ENCODE data around the gene RUNX1.

RUNX1 gene

GRCh38 chr21:35041881-35042280 is 7.2 kb downstream of the RUNX1 start:
- Histone ChIP-seq H3K36me3 (ENCODE audit: control insufficient read depth, insufficient read depth, low read length) (no peaks in the 10 kb centered on the region), H3K27me3 (replicated peaks; ENCODE audit: control insufficient read depth, insufficient read depth, low read length) (no peaks in the 10 kb centered on the region), H3K4me3 (replicated peaks; ENCODE audit: low read depth, low read length) (no peak overlapping the region)
- no peak for TF ChIP-seq CTCF (IDR thresholded peaks at IDR 0.05; ENCODE audit: insufficient read depth, low read length, poor library complexity, severe bottlenecking)
- no peak for DNase-seq (ENCODE audit: extremely low read depth, insufficient read length)

GRCh38 chr21:35041122-35041521 is 8.0 kb downstream of the RUNX1 start:
- no peaks in the 10 kb centered on the region for H3K36me3 ChIP-seq (ENCODE audit: control insufficient read depth, insufficient read depth, low read length)

GRCh38 chr21:35039595-35040289 is 9.4 kb downstream of the RUNX1 start:
- Histone ChIP-seq H3K27me3 (replicated peaks; ENCODE audit: control insufficient read depth, insufficient read depth, low read length) (no peaks in the 10 kb centered on the region), H3K36me3 (ENCODE audit: control insufficient read depth, insufficient read depth, low read length) (no peaks in the 10 kb centered on the region), H3K4me3 (replicated peaks; ENCODE audit: low read depth, low read length) (no peak overlapping the region)
- no peak for DNase-seq (ENCODE audit: extremely low read depth, insufficient read length)
- no peak for TF ChIP-seq CTCF (IDR thresholded peaks at IDR 0.05; ENCODE audit: insufficient read depth, low read length, poor library complexity, severe bottlenecking)

More at GRCh38 chr21:35041122-35041521, 8.0 kb downstream of the RUNX1 start:
- H3K4me3 ChIP-seq (replicated peaks; ENCODE audit: low read depth, low read length), result no peak overlapping the region
- DNase-seq (ENCODE audit: extremely low read depth, insufficient read length), result no peak
- TF ChIP-seq CTCF (IDR thresholded peaks at IDR 0.05; ENCODE audit: insufficient read depth, low read length, poor library complexity, severe bottlenecking), result no peak
- H3K27me3 ChIP-seq (replicated peaks; ENCODE audit: control insufficient read depth, insufficient read depth, low read length), result no peaks in the 10 kb centered on the region

GRCh38 chr21:35038772-35039319 is 10.3 kb downstream of the RUNX1 start:
- H3K27me3 ChIP-seq (replicated peaks; ENCODE audit: control insufficient read depth, insufficient read depth, low read length), result no peaks in the 10 kb centered on the region
- H3K36me3 ChIP-seq (ENCODE audit: control insufficient read depth, insufficient read depth, low read length), result no peaks in the 10 kb centered on the region
- no peak for DNase-seq (ENCODE audit: extremely low read depth, insufficient read length)
- TF ChIP-seq CTCF (IDR thresholded peaks at IDR 0.05; ENCODE audit: insufficient read depth, low read length, poor library complexity, severe bottlenecking), result no peak
- no peak overlapping the region for H3K4me3 ChIP-seq (replicated peaks; ENCODE audit: low read depth, low read length)

GRCh38 chr21:35037384-35037765 is 11.7 kb downstream of the RUNX1 start:
- Histone ChIP-seq H3K36me3 (ENCODE audit: control insufficient read depth, insufficient read depth, low read length) (no peaks in the 10 kb centered on the region), H3K27me3 (replicated peaks; ENCODE audit: control insufficient read depth, insufficient read depth, low read length) (no peaks in the 10 kb centered on the region), H3K4me3 (replicated peaks; ENCODE audit: low read depth, low read length) (no peak overlapping the region)
- TF ChIP-seq CTCF (IDR thresholded peaks at IDR 0.05; ENCODE audit: insufficient read depth, low read length, poor library complexity, severe bottlenecking), result no peak
- DNase-seq (ENCODE audit: extremely low read depth, insufficient read length), result no peak
